CD4-positive, alpha-beta T cell (primary cell): ENCODE data around the gene NKX2-2. TPM values are rescaled to one million over a fixed set of nuclear protein-coding genes. Genes with fewer than 3 reads are reported as not detected.

ENCODE experiments used
- ATAC-seq: fragments of 200-7000 bp; cut with Tn5 transposase; one replicate; pipeline ENCODE4 v1.10.0; 2022; ENCODE audit warnings: mild to moderate bottlenecking; ENCODE audit not compliant: poor library complexity
- CTCF ChIA-PET: fragments of 350-600 bp; sonication (Branson Sonifier 250); formaldehyde crosslinking; loops from one replicate; lab custom pipeline; 2021; ENCODE audit warnings: antibody characterized with exemption, inconsistent platforms; lab: Charles Lee
- POLR2A ChIA-PET: fragments of 350-600 bp; sonication (Branson Sonifier 250); formaldehyde crosslinking; loops from one replicate; lab custom pipeline; 2021; ENCODE audit warnings: antibody characterized with exemption, inconsistent platforms; lab: Charles Lee
- DNase-seq, 14 experiments: peaks; one replicate each; pipeline ENCODE4 v3.0.0-alpha.2; 2013 to 2020; ENCODE audit warnings: mixed read lengths in 2 of 14
- H3K27ac ChIP-seq, 2 donors: one replicate each; pipeline versions ENCODE4 v1.5.1 to v1.7.0; 2013; ENCODE audit warnings: low read length in 2 of 2, low read depth in 1 of 2, mild to moderate bottlenecking in 1 of 2
- H3K27me3 ChIP-seq, 2 experiments: 1 replicate in 1 of 2; 2 replicates in 1 of 2; pipeline versions ENCODE4 v1.6.1 to v1.7.0; 2013; ENCODE audit warnings: low read length in 2 of 2, control low read depth in 1 of 2, mild to moderate bottlenecking in 1 of 2, moderate library complexity in 1 of 2; ENCODE audit not compliant: insufficient read depth in 2 of 2, control insufficient read depth in 1 of 2
- H3K36me3 ChIP-seq: one replicate; pipeline ENCODE4 v1.6.1; 2013; ENCODE audit warnings: low read length, control low read depth; ENCODE audit not compliant: insufficient read depth
- H3K4me1 ChIP-seq: one replicate; pipeline ENCODE4 v1.6.1; 2013; ENCODE audit warnings: low read length, control low read depth; ENCODE audit not compliant: insufficient read depth
- H3K4me3 ChIP-seq: one replicate; pipeline ENCODE4 v1.5.1; 2013; ENCODE audit warnings: mild to moderate bottlenecking, low read length, moderate library complexity
- H3K9me3 ChIP-seq, 2 experiments: 1 replicate in 1 of 2; 2 replicates in 1 of 2; pipeline versions ENCODE4 v1.6.1 to v1.7.0; 2013; ENCODE audit warnings: low read length in 2 of 2, mild to moderate bottlenecking in 2 of 2, control low read depth in 1 of 2, moderate library complexity in 1 of 2; ENCODE audit not compliant: control insufficient read depth in 1 of 2, insufficient read depth in 1 of 2
- H3K27ac Mint-ChIP-seq: one replicate; pipeline ENCODE4 v1.8.0; 2020; ENCODE audit warnings: mixed read lengths
- H3K27me3 Mint-ChIP-seq: one replicate; pipeline ENCODE4 v1.8.0; 2021; ENCODE audit warnings: mixed read lengths
- H3K36me3 Mint-ChIP-seq: one replicate; pipeline ENCODE4 v1.8.0; 2021; ENCODE audit warnings: low read depth, mixed read lengths
- H3K4me1 Mint-ChIP-seq: one replicate; pipeline ENCODE4 v1.8.0; 2021; ENCODE audit warnings: low read depth, mixed read lengths
- H3K4me3 Mint-ChIP-seq: one replicate; pipeline ENCODE4 v1.8.0; 2020; ENCODE audit warnings: mild to moderate bottlenecking, mixed read lengths
- H3K9me3 Mint-ChIP-seq: one replicate; pipeline ENCODE4 v1.8.0; 2020; ENCODE audit warnings: mixed read lengths
- intact Hi-C, 2 experiments: fragments of 100-400 bp; cut with DNase I in 1 of 2; cut with micrococcal nuclease in 1 of 2; formaldehyde crosslinking; loops; one replicate each; pipeline versions ENCODE4 v1.15.1 to v1.9.0; 2023 to 2025; cut with DNase I, micrococcal nuclease
- total RNA-seq, 174 experiments: library from RNA in 2 of 174; stranded (reverse) in 2 of 174; gene quantifications; one replicate each; pipeline ENCODE4 v1.2.3 and lab custom pipeline; 2021 to 2026
- TF ChIP-seq, protein P1 (sequence below): fragments of 200-600 bp; IDR thresholded peaks from one replicate; pipeline ENCODE4 v1.8.0; 2022; ENCODE audit warnings: antibody characterized with exemption, mild to moderate bottlenecking

The NKX2-2 gene
- total RNA-seq, 2 experiments from 2014 or later, result not detected

DNA sequence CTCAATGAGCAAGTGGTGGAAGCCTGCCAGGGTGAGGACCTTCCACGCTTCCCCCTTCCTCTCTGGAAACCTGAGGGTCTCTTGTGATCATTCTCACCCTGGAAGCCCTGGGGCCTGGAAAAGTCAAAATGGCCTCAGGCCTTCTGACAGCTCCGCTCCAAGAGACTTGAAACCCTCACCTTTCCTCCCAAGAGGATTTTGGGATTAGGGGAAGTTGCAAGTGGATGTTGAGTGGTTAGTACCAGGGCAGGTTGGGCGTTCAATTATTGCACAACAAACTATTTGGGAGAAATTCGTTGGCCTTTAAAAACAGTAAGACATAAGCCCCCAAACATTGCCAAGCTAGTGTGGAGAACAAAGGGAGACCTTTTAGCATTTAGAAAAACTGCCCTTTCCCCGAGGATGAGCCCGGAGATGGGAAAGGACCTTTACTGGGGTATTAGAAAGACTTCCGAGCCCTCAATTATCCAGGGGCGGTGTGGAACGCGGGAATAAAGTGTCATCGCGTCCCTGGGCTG is 4.7 kb downstream of the NKX2-2 start:
- Histone ChIP-seq H3K36me3 (no peaks in the 10 kb centered on the region), H3K4me1 (peaks cover 68% of the 10 kb centered on the region), H3K9me3 (peaks cover 0 to 43% of the 10 kb centered on the region in 2 experiments), H3K27me3 (peaks cover 88 to 92% of the 10 kb centered on the region in 2 experiments), H3K4me3 (no peak overlapping the region), H3K27ac (no peak overlapping the region)
- ATAC-seq (no peak), DNase-seq (no peak)
- TF ChIP-seq, protein P1, sequence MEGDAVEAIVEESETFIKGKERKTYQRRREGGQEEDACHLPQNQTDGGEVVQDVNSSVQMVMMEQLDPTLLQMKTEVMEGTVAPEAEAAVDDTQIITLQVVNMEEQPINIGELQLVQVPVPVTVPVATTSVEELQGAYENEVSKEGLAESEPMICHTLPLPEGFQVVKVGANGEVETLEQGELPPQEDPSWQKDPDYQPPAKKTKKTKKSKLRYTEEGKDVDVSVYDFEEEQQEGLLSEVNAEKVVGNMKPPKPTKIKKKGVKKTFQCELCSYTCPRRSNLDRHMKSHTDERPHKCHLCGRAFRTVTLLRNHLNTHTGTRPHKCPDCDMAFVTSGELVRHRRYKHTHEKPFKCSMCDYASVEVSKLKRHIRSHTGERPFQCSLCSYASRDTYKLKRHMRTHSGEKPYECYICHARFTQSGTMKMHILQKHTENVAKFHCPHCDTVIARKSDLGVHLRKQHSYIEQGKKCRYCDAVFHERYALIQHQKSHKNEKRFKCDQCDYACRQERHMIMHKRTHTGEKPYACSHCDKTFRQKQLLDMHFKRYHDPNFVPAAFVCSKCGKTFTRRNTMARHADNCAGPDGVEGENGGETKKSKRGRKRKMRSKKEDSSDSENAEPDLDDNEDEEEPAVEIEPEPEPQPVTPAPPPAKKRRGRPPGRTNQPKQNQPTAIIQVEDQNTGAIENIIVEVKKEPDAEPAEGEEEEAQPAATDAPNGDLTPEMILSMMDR, result no peak
- no peak overlapping the region for H3K27ac Mint-ChIP-seq
- H3K9me3 Mint-ChIP-seq, result no peaks in the 10 kb centered on the region
- H3K4me3 Mint-ChIP-seq, result peak overlapping the region; percentile 83
- ChIA-PET POLR2A (interaction anchor here (0.6 kb wide), 1 partner anchor 1182 kb away, joined by 3 read pairs; no protein-coding TSS in a partner anchor), CTCF (interaction anchor here (1.0 kb wide), 2 partner anchors 9 to 274 kb away, joined by 3 to 5 read pairs; no protein-coding TSS in a partner anchor)
- intact Hi-C loops, result loop anchor here (5.0 kb wide), 4 partner anchors 112 to 1422 kb away; partner anchors contain the start of genes LINC00237 (in 1 of the 2) and NKX2-4 (in 1 of the 2)
- H3K27me3 Mint-ChIP-seq, result peaks cover 87% of the 10 kb centered on the region
- peaks cover 67% of the 10 kb centered on the region for H3K4me1 Mint-ChIP-seq
- H3K36me3 Mint-ChIP-seq, result no peaks in the 10 kb centered on the region

- Mint-ChIP-seq H3K4me1 (peaks cover 64% of the 10 kb centered on the region), H3K9me3 (no peaks in the 10 kb centered on the region), H3K36me3 (no peaks in the 10 kb centered on the region), H3K4me3 (peak overlapping the region; percentile 30), H3K27ac (no peak overlapping the region), H3K27me3 (peaks cover 89% of the 10 kb centered on the region)
- Histone ChIP-seq H3K4me1 (peaks cover 62% of the 10 kb centered on the region), H3K9me3 (peaks cover 0 to 39% of the 10 kb centered on the region in 2 experiments), H3K4me3 (no peak overlapping the region), H3K27ac (no peak overlapping the region), H3K36me3 (no peaks in the 10 kb centered on the region), H3K27me3 (peaks cover 83 to 91% of the 10 kb centered on the region in 2 experiments)
- TF ChIP-seq, protein P1, result no peak
- ChIA-PET CTCF (interaction anchor here (1.0 kb wide), 1 partner anchor 10 kb away, joined by 5 read pairs; no protein-coding TSS in a partner anchor), POLR2A (interaction anchor here (0.6 kb wide), 1 partner anchor 1181 kb away, joined by 3 read pairs; no protein-coding TSS in a partner anchor)
- DNase-seq, result no peak
- ATAC-seq, result no peak
- intact Hi-C loops, result loop anchor here (5.0 kb wide), 4 partner anchors 111 to 1421 kb away; partner anchors contain the start of genes LINC00237 (in 1 of the 2) and NKX2-4 (in 1 of the 2)
Observed at GRCh38 chr20:21508230-21509078, 5.4 kb downstream of the NKX2-2 start.

DNA sequence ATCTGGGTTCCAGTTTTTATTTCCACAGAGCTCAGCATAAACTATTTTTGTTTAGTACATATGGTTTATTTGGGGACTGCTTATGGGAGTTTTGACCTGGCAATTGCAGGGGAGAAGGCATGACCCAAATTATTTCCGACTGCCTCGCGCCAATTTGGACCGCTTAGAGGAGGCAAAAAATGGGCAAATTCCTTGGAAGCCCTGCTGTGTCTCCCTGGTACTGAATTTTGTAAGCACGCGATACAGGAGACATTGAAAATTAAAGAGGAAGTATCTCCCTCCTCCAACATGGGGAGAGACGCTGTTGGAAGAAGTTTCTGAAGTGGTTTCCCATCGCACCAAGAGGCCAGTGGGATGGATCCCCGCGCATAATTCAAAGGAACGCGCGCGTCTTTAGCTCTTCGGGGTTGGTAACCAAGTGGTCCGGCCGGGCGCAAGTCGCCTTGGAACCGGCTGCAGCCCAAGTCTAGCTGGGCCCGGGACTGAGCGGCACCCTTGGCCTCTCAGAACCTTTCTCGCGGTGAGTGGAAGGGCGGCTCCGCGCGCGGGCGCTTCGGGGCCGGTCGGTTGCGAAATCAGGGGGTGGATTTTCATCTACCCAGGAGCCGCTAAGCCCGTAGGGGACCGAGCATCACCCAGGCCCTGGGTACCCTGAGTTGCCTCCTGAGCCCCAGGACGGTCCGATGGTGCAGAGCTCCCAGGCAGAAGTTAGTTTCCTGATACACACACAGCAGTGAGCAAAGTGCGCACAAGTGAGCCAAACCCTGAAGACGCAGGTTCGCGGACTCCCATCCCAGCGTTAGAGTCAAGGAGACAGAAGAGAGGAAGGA is 6.2 kb downstream of the NKX2-2 start:
- POLR2A ChIA-PET, result no interaction called here
- CTCF ChIA-PET, result interaction anchor here (1.1 to 6.7 kb wide), 2 partner anchors 11 to 272 kb away, joined by 3 to 72 read pairs; no protein-coding TSS in a partner anchor
- Mint-ChIP-seq H3K4me1 (peaks cover 58% of the 10 kb centered on the region), H3K27ac (no peak overlapping the region), H3K36me3 (no peaks in the 10 kb centered on the region), H3K9me3 (no peaks in the 10 kb centered on the region), H3K4me3 (peak overlapping the region; percentile 30), H3K27me3 (peaks cover 89% of the 10 kb centered on the region)
- TF ChIP-seq, protein P1, result no peak
- Histone ChIP-seq H3K36me3 (no peaks in the 10 kb centered on the region), H3K27me3 (peaks cover 75 to 84% of the 10 kb centered on the region in 2 experiments), H3K9me3 (peaks cover 0 to 31% of the 10 kb centered on the region in 2 experiments), H3K4me1 (peaks cover 53% of the 10 kb centered on the region), H3K4me3 (no peak overlapping the region), H3K27ac (no peak overlapping the region)
- ATAC-seq, result no peak
- intact Hi-C loops, result loop anchor here (1.0 to 5.0 kb wide), 5 partner anchors 65 to 1420 kb away; partner anchors contain the start of genes LINC00237 (in 1 of the 2) and NKX2-4 (in 1 of the 2)
- DNase-seq, result no peak
